LHCN-M2 (cell line): ENCODE data around the gene NXPE3. TPM values are rescaled to one million over a fixed set of nuclear protein-coding genes. Genes with fewer than 3 reads are reported as not detected.
A peak's percentile ranks its signal among the peaks of the same experiment; 100 is the strongest.
"Not testable (repeated sequence)": the region's sequence is repeated elsewhere in the genome, so short reads cannot be mapped to it uniquely, and the experiment has no call there.

Source experiments
- DNase-seq: peaks from one replicate; pipeline ENCODE4 v3.0.0-alpha.2; 2012; ENCODE audit warnings: low read depth
- total RNA-seq: library from RNA; depleted of rRNA; stranded (reverse); fragments of >200 nt; gene quantifications from 2 replicates; pipeline ENCODE4 v1.2.3, GENCODE V29; 2014

Gene NXPE3
- total RNA-seq, 1 experiment from 2014 or later = 22.4 TPM

- no peak for DNase-seq
Measured at GRCh38 chr3:101851850-101852714, 73.1 kb downstream of the NXPE3 start.

- DNase-seq = no peak
Measured at GRCh38 chr3:101852983-101853840, 74.2 kb downstream of the NXPE3 start.

- no peak for DNase-seq
Measured at GRCh38 chr3:101853982-101854381, 75.0 kb downstream of the NXPE3 start.

- DNase-seq = no peak
Measured at GRCh38 chr3:101854608-101855304, 75.7 kb downstream of the NXPE3 start.

- no peak for DNase-seq
Measured at GRCh38 chr3:101857301-101857741, 78.3 kb downstream of the NXPE3 start.

- peak; percentile 21 for DNase-seq
Measured at GRCh38 chr3:101858464-101859030, 79.5 kb downstream of the NXPE3 start.

GRCh38 chr3:101859882-101860448 lies 81.0 kb downstream of the NXPE3 start:
- no peak for DNase-seq

- no peak for DNase-seq
Measured at GRCh38 chr3:101861212-101861788, 82.3 kb downstream of the NXPE3 start.

- peak; percentile 5 for DNase-seq
Measured at GRCh38 chr3:101861789-101862415, 82.9 kb downstream of the NXPE3 start.

- DNase-seq = peak; percentile 17
Measured at GRCh38 chr3:101862416-101863165, 83.6 kb downstream of the NXPE3 start.

- DNase-seq = not testable (repeated sequence)
Measured at GRCh38 chr3:101864926-101865325, 85.9 kb downstream of the NXPE3 start.

GRCh38 chr3:101865751-101866509 lies 86.9 kb downstream of the NXPE3 start:
- peak; percentile 8 for DNase-seq

GRCh38 chr3:101867511-101867910 lies 88.5 kb downstream of the NXPE3 start:
- no peak for DNase-seq

GRCh38 chr3:101867996-101868395 lies 89.0 kb downstream of the NXPE3 start:
- DNase-seq = no peak

GRCh38 chr3:101868534-101869464 lies 89.8 kb downstream of the NXPE3 start:
- DNase-seq = no peak

- no peak for DNase-seq
Measured at GRCh38 chr3:101870138-101870537, 91.1 kb downstream of the NXPE3 start.

- peak; percentile 61 for DNase-seq
Measured at GRCh38 chr3:101873619-101874018, 94.6 kb downstream of the NXPE3 start.

GRCh38 chr3:101876142-101876541 lies 97.1 kb downstream of the NXPE3 start:
- no peak for DNase-seq
